NCI-H146 treated with DMSO at 0.1 percent for 48 hours (cell line): ENCODE data around the gene C2orf68.
A peak's percentile ranks its signal among the peaks of the same experiment; 100 is the strongest.
"Not testable (repeated sequence)": the region's sequence is repeated elsewhere in the genome, so short reads cannot be mapped to it uniquely, and the experiment has no call there.

ENCODE experiments used
- DNase-seq: peaks from one replicate; lab custom pipeline; 2025; ENCODE audit not compliant: unreplicated experiment; lab: John Stamatoyannopoulos, UW

Gene C2orf68

GRCh38 chr2:85611705-85612587 lies at the start of gene C2orf68:
Gene C2orf68 (minus strand): TSS chr2:85612066. CDS start chr2:85611984, 82 bp downstream.
- DNase-seq = peak; percentile 70

DNA sequence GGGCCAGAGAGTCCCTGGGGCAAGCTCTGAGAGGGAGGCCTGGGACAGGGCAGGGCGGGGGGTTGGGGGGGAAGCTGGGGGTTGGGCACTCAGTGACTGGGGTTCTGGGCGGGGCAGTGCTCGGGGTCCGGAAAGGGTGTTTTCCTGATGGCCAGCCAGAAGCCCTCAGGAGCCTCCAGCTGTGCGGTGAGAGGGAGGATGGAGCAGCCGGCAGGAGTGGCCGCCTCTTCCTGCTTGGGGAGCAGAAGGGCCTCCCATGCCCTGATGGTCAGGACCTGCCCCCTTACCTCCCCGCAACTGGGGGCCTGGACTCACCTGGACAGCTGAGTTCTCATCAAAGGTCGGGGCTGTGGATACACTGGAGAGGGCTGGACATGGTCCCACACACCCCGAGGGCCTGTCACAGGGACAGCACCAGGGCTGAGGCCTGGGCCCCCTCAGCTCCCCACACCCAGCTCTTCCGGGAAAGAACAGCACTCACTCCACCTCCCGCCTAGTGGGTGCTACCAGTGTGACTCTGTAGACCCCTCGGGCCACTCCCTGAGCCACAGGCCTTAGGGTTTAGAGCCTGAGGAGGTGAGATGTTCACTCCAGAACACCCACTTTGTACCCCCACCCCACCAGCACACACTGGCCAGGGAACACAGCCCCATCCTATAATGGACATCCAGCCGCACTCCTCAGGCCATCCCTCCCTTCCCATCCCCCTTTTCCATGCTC lies 49.4 kb upstream of the C2orf68 start:
- no peak for DNase-seq

DNA sequence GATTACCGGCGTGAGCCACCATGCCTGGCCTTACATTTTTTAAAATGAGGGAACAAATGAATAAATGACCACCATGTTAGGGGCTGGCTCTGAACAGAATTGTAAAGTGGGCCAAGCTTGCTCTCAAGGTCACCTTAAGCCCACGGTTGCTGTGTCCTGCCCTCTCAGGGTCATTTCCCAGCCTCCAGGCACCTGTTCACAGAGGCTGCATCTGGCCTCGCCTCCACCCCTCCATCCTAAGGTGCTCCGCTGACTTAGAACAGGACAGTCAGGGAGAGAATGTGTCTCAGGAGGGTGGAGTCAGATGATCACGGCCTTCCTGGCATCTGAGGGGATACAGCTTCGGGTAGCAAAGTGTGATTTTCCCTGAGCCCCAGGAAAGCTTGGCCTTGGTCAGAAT lies 48.9 kb upstream of the C2orf68 start:
- no peak for DNase-seq

DNA sequence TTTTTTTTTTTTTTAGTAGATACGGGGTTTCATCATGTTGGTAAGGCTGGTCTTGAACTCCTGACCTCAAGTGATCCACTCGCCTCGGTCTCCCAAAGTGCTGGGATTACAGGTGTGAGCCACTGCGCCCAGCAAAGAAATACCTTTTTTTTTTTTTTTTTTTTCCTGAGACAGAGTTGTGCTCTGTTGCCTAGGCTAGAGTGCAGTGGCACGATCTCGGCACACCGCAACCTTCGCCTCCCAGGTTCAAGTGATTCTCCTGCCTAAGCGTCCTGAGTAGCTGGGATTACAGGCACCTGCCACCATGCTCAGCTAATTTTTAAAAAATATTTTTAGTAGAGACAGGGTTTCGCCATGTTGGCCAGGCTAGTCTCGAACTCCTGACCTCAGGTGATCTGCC lies 48.4 kb upstream of the C2orf68 start:
- not testable (repeated sequence) for DNase-seq

DNA sequence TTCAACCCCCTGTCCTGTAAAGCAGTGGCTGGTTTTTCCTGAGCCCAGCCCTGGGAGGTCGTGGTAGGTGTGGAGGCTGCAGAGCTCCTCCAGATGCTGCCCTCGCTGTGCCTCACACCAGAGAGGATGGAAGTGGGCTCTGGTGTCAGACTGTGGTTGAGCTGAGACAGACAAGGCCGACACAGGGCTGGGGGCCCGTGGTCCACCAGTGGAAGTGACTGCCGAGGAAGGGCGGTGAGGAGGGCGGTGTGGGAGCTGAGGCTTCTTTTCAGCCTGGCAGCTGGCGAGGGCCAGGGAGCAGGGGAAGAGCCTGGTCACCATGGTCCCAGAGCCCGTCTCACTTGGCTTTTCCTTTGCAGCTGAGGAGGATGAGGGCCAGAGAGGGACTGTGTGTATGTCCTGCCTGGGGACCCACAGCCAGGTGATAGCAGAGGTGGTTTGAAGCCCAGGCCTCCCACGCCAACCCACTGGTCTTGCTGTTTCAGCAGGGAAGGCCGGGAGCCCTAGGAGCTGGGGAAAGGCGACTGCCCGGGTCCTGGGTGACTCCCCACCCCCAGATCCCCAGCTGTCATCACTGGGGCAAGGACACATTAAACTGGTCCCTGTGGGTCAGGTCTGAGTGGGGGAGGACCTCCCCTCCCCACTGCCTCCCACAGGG lies 47.6 kb upstream of the C2orf68 start:
- no peak for DNase-seq

DNA sequence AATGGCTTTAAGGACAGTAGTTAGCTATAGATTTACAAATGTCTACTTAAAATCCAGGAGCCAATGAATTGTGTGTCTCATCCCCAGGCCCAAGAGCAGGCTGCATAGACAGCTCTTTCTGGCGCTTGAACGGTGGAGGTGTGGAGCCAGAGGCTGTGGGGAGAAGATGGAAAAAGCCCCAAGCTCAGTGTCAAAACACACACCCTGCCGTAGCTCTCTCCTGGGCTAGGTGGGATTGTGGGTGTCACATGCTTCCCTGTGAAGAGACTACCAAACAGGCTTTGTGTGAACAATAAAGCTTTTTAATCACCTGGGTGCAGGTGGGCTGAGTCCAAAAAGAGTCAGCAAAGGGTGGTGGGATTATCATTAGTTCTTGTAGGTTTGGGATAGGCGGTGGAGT lies 45.5 kb upstream of the C2orf68 start:
- not testable (repeated sequence) for DNase-seq

- no peak for DNase-seq
Observed at GRCh38 chr2:85656468-85656867, 44.6 kb upstream of the C2orf68 start.

GRCh38 chr2:85655961-85656417 lies 44.1 kb upstream of the C2orf68 start:
- no peak for DNase-seq

GRCh38 chr2:85653996-85654395 lies 42.1 kb upstream of the C2orf68 start:
- no peak for DNase-seq

GRCh38 chr2:85652056-85652455 lies 40.2 kb upstream of the C2orf68 start:
- DNase-seq = no peak

- DNase-seq = no peak
Observed at GRCh38 chr2:85651097-85651496, 39.2 kb upstream of the C2orf68 start.

DNA sequence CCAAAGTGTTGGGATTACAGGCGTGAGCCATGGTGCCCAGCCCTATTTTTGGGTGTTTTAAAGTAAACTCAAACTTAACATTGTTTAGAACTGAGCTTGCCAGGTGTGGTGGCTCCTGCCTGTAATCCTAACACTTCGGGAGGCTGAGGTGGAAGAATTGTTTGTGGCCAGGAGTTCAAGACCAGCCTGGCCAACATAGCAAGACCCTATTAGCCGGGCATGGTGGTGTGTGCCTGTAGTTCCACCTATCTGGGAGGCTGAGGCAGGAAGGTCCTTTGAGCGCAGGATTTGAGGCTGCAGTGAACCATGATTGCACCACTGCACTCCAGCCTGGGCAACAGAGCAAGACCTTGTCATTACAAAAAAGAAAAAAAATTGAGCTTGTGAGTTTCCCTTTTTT lies 38.6 kb upstream of the C2orf68 start:
- no peak for DNase-seq

DNA sequence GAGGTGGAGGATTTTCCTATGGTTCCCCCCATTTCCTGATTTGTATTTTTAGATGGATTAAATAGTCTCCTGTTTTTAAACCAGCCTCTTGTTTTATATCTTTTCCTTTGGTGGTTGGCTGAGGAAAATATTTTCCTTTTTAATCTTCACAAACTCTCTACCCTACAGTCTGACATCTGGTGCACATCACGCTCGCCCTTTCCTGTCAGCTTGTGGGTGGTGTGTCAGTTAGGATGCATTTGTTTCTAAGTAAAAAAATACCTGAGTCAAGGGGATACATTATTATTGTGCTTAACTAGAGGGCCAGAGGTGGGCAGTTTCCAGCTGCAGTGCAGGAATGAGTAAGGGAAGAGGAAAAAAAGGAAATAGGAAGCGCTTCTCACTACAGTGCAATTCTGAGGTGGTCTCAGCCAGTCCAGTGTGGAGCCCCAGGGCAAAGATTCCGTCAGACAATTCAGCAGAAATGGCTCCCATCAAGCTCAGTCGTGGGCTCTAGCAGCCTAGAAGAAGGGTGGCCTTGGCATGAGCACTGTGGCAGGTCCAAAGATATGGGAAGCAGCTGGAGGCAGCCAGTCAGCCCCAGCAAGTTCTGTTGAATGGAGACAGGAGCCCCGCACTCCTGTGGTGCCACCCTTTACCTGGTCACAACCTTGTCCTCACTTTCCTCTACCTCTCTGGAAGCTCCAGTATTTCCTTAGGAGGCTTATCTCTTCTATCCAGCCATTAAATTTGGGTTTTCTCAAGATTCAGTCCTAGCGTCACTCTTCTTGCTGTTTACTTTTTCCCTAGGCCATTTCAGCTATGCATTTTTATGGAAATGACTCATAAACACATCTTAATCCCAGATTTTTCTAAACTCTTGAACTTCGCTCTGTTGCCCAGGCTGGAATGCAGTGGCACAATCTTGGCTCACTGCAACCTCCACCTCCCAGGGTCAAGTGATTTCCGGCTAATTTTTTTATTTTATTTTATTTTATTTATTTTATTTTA lies 37.6 kb upstream of the C2orf68 start:
- DNase-seq = no peak

DNA sequence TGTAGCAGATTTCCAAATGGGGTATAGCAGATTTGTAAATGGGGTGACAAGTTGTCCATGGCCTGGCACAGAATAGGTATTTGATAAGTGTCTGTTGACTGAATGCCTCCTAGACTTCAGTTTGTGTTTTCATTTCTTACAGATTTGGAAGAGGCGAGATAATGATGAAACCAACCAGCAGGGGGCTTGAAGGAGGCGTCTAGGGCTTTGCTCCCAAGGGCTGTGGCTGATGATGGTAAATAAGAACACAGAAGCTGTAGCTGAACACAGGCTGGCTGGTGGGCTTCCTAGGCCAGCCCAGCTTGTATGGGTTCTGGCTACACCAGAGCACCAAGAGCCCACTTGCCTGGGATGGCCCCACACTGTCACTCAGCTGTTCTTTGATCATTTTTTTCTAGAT lies 36.8 kb upstream of the C2orf68 start:
- DNase-seq = no peak

DNA sequence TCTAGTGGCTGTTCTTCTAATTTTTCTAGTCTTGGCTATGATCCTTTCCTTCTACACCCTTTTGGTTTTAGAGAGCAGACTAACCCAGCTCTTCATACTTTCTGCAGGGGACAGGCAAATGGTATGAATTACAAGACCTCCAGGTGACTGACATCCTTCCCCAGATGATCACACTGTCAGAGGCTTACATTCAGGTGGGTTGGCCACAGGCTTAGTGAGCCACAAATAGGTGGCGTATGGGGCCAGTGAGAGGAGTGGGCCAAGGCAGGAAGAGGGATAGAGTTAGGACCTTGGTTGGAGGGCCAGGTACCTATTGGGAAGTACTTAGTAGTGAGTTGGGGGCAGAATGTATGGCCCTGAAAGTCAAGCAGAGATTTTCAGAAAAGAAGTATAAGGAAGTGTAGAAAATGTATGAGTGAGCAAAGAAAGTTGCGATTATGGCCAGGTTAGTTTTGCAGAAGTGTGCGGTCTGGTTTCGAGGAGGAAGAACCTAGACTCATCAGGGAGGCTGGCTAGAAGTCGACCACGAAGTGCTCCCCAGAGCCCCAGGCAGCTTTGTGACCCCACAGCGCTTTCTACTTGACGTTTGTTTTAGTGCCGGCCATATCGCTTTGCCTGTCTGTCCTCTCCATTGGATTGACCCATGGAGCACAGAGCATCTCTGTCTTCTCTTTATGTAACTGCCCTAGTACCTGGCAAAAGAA lies 36.1 kb upstream of the C2orf68 start:
- no peak for DNase-seq

GRCh38 chr2:85646166-85646565 lies 34.3 kb upstream of the C2orf68 start:
- no peak for DNase-seq

DNA sequence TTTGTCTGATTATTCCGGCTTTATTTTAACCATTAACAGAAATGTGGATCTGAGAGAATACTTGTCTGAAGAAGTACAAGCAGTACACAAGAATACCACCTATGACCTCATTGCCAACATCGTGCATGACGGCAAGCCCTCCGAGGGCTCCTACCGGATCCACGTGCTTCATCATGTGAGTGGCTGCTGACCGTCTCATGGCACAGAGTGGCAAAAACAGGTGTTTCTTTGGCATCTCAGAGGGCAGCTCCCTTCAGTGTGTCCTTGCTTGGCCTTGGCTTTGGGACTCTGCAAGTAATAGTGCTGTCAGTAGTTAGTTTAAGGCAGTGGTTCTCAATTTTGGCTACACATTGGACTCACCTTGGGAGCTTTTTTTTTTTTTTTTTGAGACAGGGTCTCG lies 33.0 kb upstream of the C2orf68 start:
- DNase-seq = no peak

- no peak for DNase-seq
Observed at GRCh38 chr2:85642725-85643124, 30.9 kb upstream of the C2orf68 start.

DNA sequence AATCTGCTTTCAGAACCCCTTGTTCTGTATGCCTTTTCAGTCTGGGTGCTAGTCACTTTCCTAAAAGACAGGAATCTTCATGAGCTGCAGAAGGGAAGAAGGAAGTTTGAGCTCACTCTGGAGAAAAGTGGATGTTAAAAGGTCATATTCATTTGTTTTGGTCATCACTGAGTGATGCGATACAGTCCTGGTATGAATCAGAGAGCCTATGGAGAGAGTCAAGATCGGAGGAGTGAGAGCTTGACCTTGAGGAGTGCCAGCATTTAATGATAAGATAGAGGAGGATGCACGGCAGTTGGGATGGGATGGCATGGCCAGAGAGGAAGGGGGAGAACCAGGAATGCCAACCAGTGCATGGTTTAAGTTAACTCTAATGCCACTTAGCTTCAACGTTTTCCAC lies 23.8 kb upstream of the C2orf68 start:
- no peak for DNase-seq

DNA sequence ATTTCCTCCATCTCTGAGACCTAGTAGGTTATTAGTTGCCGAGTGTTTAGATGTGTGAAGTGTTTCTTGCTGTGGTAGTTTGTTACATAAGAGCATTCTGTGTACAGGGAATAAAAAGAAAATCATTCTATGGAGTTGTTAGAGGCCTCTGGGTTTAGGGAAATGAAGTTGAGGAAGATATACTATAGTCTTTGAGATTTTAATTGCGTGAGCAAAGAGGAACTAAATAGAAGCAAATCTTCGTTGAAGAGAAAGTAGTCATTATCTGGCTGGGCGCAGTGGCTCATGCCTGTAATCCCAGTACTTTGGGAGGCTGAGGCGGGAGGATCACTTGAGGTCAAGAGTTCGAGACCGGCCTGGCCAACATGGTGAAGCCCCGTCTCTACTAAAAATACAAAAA lies 23.1 kb upstream of the C2orf68 start:
- DNase-seq = no peak
